GM18870 (cell line): ENCODE measurements around the gene REV3L.
A peak's percentile ranks its signal among the peaks of the same experiment; 100 is the strongest.
"Not testable (repeated sequence)": the region's sequence is repeated elsewhere in the genome, so short reads cannot be mapped to it uniquely, and the experiment has no call there.

ENCODE experiments used
- ATAC-seq: cut with Tn5 transposase; IDR thresholded peaks from one replicate; pipeline ENCODE4 v1.9.1; 2021; ENCODE audit warnings: moderate library complexity; ENCODE audit not compliant: unreplicated experiment

REV3L gene

GRCh38 chr6:111381123-111381522 is 101.9 kb downstream of the REV3L start:
- ATAC-seq: no peak

GRCh38 chr6:111379831-111380230 is 103.2 kb downstream of the REV3L start:
- ATAC-seq: no peak

GRCh38 chr6:111379302-111379701 is 103.7 kb downstream of the REV3L start:
- no peak for ATAC-seq

DNA sequence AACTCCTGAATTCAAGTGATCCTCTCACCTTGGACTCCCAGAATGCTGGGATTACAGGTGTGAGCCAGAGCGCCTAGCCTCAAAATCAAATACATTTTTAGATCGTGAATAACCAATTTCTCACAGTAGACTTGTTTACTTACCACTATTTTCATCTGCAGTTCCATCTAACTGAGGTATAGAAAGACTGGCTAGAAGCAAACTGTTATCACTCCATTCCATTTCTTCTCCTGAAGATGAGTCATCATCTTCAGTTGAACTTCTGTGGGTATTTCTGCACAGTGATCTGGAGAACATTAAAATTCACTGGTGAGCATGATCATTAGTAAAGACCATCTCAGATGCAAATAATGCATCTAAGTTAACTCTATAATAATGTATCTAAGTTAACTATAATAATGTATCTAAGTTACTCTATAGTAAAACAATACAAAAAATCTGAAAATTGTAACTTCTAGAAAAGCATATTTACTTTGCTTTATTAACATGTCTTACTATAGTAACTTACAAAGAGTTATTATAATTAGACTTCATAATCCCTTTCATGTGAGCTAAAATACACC is 105.4 kb downstream of the REV3L start:
- no peak for ATAC-seq

DNA sequence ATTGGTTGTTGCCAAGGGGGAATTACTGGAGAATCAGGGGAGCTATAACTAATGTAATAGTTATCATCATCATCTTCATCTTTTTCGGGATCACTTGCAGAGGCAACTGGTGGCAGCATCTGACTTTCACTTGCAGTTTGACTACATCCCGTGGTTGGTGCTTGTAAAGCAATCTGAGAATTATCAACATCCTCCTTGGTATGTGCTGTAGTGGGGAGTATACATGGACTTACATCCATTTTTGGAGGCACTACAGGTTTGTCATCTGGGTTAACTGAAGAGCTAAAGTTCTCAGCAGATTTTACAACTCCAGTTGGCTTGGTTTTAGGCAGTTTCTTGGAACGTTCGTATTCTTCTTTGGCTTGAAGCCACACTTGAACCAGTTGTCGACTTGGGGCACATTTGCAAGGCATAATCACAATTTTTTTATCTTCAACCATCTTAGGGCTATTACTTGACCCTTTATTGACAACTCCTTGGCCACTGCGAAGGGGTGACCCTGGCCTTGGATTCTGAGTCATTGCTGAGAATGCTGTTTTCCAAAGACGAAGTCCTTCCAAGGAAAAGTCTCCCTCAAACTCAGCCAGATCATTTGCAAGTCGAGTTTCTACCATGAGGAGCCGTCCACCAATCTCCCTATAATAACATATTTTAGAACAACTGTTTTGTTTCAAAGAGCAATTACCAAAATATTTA is 115.5 kb downstream of the REV3L start:
- ATAC-seq: peak; percentile 61

- ATAC-seq: no peak
Observed at GRCh38 chr6:111361648-111362047, 121.4 kb downstream of the REV3L start.

- no peak for ATAC-seq
Observed at GRCh38 chr6:111358454-111358853, 124.6 kb downstream of the REV3L start.

DNA sequence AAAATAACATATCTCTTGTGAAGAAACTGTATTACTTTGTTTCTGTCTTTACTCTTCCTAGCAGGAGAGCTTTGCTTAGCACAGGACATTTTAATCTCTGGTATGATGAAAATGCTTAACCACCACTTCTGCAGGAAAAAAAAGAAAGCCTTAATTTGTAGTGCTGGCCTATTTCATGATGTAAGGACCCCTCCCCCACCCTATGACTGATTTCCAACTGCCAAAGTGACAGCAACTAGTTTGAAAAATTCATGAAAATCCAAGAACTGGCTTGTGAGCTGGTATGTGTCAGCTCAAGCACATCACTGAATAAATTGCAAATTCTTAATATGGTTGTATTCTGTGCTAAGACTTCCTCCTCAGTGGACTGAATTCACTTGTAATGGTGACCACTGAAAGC is 125.3 kb downstream of the REV3L start:
- no peak for ATAC-seq

- no peak for ATAC-seq
Observed at GRCh38 chr6:111356551-111356950, 126.5 kb downstream of the REV3L start.

- no peak for ATAC-seq
Observed at GRCh38 chr6:111354758-111355555, 128.1 kb downstream of the REV3L start.

- ATAC-seq: no peak
Observed at GRCh38 chr6:111353912-111354462, 129.0 kb downstream of the REV3L start.

DNA sequence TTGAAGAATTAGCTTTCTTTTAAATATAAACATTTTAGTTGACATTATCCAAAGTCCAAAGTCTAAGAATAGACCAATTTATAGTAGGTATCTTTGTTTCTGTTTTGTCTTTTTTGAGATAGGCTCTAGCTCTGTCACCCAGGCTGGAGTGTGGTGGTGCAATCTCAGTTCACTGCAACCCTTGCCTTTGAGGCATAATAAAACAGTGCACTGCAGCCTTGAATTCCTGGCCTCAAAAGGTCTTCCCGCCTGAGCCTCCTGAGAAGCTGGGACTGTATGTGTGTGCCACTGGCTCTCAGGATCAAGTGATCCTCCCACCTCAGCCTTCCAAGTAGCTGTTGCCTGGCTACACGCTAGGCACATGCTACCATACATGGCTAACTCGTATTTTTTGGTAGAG is 135.4 kb downstream of the REV3L start:
- no peak for ATAC-seq

- no peak for ATAC-seq
Observed at GRCh38 chr6:111342913-111343312, 140.1 kb downstream of the REV3L start.

DNA sequence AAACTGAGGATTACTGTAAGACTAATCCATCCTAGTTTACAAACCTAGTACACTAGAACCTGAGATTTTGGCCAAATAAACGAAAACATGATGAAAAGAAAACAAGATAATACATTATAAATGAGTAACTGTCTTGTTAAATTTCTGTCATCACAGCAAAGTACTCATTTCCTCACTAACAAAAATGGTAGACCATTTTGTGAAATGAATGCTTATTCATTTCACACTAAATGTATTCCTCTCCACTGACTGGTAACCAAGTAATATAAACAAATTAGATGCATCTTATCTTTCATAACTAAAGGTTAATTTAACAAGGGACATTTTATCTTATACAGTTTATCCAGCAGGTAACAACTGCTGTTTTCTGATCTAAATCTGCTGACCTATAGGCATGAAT is 143.7 kb downstream of the REV3L start:
- ATAC-seq: peak; percentile 27

DNA sequence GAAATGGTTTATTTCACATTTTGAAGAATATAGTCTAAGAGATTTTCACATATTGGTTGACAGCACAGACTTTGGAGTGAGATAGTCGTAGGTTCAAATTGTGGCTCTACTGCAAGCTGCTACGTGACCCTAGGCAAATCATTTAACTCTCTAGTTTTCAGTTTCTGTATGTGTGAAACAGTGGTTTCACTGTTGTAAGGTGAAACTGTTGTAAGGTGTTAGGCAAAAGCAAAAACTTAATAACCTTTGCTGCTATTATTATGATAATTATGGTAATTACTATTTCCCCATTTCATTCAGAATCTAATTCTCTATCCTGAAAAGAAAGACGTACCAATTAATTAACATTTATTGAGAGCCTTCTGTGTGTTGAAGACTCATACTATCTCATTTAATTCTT is 144.2 kb downstream of the REV3L start:
- ATAC-seq: peak; percentile 100

- no peak for ATAC-seq
Observed at GRCh38 chr6:111337829-111338236, 145.2 kb downstream of the REV3L start.

DNA sequence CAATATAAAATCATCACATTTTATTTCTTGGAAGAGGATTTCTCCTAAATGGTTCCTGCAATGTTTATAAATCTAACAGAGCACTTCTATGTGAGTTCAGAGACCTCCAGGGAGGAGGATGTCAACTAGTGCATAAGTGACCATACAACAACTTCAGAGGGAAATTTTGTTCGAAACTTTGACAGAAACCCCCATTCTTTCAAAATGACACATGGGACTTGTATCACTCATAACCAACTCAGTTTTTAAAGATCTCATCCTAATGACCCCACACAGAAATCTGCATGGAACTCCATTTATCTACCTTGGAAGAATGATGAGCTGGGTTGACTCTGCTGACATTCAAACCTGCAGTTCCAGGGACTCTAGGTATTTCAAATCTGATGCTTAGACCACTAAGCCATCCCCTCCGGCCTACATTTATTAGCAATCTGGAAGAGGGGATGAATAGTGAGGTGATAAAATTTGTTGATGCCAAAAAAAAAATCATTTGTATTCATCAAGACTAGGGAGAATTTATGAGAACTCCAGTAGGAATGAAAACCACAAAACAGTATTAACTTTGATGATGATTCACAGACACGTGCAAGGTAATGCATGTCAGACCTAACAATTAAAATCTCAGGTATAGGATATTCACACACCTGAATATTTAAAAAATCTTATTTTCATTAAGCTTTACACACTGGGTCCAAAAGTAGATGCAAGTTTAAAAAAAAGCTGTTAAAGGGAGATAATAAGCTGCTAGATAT is 153.0 kb downstream of the REV3L start:
- ATAC-seq: peak; percentile 85

DNA sequence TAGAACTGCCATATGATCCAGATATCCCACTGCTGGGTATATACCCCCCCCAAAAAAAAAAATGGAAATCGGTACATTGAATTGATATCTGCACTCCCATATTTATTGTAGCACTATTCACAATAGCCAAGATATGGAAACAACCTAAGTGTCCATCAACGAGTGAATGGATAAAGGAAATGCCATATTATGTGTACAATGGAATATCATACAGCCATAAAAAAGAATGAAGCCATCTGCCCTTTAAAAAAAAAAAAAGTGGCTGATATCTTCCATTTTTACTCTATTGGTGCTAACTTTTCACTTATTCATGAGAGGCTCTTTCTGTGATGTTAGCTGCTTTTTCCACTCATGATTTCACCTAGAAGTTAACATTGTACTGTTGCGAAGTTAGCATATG is 156.5 kb downstream of the REV3L start:
- no peak for ATAC-seq

GRCh38 chr6:111322145-111322544 is 160.9 kb downstream of the REV3L start:
- ATAC-seq: no peak

DNA sequence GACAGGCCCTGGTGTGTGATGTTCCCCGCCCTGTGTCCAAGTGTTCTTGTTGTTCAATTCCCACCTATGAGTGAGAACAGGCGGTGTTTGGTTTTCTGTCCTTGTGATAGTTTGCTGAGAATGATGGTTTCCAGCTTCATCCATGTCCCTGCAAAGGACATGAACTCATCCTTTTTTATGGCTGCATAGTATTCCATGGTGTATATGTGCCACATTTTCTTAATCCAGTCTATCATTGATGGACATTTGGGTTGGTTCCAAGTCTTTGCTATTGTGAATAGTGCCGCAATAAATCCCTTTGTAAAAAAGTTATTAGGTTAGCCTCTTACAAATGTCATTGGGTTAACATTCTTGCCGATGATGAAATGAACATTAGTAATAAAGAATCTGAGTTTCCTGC is 175.1 kb downstream of the REV3L start:
- ATAC-seq: not testable (repeated sequence)

DNA sequence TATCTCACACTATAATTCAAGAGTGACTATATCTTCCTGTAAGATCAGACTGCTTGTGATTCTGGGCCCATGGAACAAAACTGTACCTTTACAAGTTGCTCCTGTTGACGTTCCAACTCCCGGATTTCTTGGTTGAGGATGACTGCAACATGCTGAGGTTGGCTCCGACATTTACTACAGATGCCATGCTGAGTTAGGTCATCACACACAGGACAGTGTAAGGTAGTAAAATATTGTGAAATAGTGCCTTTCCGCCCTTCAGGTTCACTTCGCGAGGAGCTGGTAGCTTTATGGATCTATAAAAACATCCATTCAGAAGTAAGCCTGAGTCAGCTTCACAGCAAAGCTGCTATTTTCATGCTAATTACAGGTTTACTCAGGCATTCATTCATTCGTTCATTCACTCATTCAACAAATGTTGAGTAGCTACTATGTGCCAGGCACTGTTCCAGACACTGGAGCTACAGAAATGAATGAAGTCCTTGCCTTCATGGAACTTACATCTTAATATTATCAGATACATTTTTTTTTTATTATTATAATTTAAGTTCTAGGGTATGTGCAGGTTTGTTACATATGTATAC is 175.7 kb downstream of the REV3L start:
- no peak for ATAC-seq
